ENCODE measurements around the gene RPAP3.

GRCh38 chr12:47722136-47722834 lies 16.5 kb upstream of the RPAP3 start:
- TF ChIP-seq POLR2A (IDR thresholded peaks at IDR 0.05) (no peak), POLR2AphosphoS5 (IDR thresholded peaks at IDR 0.05) (no peak), CTCF (IDR thresholded peaks at IDR 0.05 in 8 of 11, conservative IDR thresholded peaks at IDR 0.05 in 3 of 11) (no peak)

Data from spleen (tissue), 7 donors.